GDM1 (cell line): ENCODE data around the gene LRRC37A.
"Not testable (repeated sequence)": the region's sequence is repeated elsewhere in the genome, so short reads cannot be mapped to it uniquely, and the experiment has no call there.

ENCODE experiments used
- DNase-seq: peaks from one replicate; lab custom pipeline; 2025; lab: John Stamatoyannopoulos, UW

LRRC37A gene

GRCh38 chr17:46294831-46295230 lies at the start of gene LRRC37A:
Gene LRRC37A, plus strand, starts transcription at chr17:46295131. Its CDS starts 3 bp downstream, at chr17:46295134.
- not testable (repeated sequence) for DNase-seq

GRCh38 chr17:46249153-46249552 lies 45.8 kb upstream of the LRRC37A start:
- DNase-seq = not testable (repeated sequence)

DNA sequence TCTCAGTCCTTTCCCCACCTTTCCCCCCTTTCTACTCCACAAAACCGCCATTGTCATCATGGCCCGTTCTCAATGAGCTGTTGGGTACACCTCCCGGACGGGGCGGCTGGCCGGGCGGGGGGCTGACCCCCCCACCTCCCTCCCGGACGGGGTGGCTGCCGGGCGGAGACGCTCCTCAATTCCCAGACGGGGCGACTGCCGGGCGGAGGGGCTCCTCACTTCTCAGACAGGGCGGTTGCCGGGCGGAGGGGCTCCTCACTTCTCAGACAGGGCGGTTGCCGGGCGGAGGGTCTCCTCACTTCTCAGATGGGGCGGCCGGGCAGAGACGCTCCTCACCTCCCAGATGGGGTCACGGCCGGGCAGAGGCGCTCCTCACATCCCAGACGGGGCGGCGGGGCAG lies 42.1 kb upstream of the LRRC37A start:
- DNase-seq = not testable (repeated sequence)

DNA sequence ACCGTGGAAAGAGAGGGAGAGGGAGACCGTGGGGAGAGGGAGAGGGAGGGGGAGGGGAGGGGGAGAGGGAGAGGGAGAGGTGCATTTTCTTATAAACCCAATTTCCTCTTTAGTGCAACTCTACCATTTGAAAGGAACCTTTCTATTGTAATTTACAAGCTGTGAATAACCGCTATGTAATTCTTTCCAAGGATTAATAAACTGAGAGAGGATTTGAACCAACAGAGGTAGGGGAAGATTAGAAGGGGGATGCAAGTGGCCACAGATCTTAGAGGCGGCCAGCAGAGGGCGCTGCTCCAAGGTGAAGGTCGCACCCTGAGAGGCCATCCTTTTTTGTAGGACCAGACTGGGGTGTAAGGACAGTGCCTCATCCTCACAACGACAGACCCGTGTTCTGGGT lies 41.2 kb upstream of the LRRC37A start:
- peak; percentile 11 for DNase-seq

DNA sequence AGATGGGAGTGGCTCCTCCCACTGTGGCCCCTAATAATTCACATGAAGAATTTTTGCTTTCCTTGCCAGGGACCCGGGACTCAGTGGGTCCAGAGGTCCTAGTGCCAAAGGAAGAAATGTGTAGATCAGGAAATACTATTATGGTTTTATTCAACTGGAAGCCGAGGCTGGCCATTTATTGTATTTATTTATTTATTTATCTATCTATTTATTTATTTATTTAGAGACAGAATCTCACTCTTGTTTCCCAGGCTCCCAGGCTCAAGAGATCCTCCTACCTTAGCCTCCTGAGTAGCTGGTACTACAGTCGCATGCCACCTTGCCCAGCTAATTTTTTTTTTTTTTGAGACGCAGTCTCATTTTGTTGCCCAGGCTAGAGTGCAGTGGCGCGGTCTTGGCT lies 40.7 kb upstream of the LRRC37A start:
- DNase-seq = not testable (repeated sequence)

GRCh38 chr17:46256369-46256768 lies 38.6 kb upstream of the LRRC37A start:
- not testable (repeated sequence) for DNase-seq

- DNase-seq = not testable (repeated sequence)
These were observed 34.9 kb upstream of the LRRC37A start for GRCh38 chr17:46259845-46260661.

- no peak for DNase-seq
These were observed 32.7 kb upstream of the LRRC37A start for GRCh38 chr17:46262271-46262670.

GRCh38 chr17:46264456-46265198 lies 30.3 kb upstream of the LRRC37A start:
- no peak for DNase-seq

GRCh38 chr17:46266063-46266655 lies 28.8 kb upstream of the LRRC37A start:
- DNase-seq = not testable (repeated sequence)

DNA sequence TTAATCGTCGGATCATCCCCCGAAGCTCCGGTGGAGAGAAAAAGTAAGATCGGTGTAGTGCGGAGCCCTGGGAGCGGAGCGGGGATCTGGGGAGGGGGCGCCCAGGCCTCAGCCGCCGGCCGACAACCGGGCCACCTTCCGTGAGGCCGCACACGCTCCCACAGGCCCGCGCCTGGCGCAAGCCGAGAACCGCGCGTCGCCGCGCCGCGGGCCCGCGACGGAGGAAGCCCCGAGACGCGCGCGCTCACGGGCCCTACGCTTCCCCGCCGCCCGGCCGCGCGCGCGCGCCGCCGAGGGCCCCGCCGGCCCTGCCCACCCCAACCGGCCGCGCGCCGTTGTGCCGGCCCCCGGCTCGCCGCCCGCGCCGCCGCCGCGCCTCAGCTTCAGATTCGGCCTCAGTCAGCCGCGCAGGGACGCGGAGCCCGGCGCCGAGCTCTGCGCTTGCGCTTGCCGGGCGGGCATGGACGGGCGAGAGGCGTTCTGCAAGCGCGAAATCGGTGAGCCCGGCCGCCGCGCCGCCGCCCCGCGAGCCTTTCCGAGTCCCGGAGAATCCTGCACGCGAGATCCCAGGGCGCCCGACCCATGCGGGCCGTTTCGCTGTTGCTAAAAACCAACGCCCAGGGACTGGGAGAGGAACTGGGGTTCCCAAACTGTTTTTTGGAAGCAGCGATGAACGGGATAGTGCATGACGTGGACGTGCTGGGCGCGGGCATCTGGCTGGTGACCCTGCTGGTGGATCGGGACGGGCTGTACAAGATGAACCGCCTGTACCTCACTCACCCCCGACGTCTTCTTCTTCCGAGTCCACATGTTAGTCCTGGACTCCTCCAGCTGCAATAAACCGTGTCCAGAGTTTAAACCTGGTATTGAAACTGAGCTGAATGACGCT lies 28.0 kb upstream of the LRRC37A start:
- DNase-seq = peak; percentile 86

GRCh38 chr17:46270032-46270431 lies 24.9 kb upstream of the LRRC37A start:
- no peak for DNase-seq

DNA sequence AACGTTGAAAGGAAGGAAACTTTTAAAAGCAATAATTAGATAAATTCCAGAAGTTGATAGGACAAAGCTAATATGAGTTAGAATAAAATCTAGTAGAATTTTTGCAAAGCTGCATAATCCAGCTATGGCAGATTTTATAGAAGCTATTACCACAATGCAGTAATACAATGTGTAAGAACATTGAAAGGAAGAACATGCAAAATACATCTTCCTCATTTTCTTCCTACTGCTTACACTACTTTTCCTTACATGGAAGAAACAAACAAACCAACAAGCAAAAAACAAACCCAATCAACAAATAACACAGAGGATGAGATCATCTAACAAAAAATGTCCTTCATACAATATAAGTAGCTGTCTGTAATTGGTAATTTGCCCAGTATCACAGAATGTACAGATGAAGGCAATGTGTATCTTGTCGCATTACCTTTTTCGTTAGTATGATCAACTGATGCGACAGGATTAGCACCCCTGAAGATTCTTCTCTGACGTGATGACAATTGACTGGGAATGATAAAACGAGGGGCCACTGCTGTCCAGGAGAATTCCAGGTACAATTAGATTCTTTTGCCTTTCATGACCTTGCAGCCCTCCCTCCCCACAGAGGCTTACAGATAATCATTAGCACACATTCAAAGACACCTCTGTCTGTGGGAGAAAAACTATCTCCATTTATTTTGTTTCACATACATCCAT lies 21.2 kb upstream of the LRRC37A start:
- no peak for DNase-seq

GRCh38 chr17:46274238-46274637 lies 20.7 kb upstream of the LRRC37A start:
- no peak for DNase-seq

DNA sequence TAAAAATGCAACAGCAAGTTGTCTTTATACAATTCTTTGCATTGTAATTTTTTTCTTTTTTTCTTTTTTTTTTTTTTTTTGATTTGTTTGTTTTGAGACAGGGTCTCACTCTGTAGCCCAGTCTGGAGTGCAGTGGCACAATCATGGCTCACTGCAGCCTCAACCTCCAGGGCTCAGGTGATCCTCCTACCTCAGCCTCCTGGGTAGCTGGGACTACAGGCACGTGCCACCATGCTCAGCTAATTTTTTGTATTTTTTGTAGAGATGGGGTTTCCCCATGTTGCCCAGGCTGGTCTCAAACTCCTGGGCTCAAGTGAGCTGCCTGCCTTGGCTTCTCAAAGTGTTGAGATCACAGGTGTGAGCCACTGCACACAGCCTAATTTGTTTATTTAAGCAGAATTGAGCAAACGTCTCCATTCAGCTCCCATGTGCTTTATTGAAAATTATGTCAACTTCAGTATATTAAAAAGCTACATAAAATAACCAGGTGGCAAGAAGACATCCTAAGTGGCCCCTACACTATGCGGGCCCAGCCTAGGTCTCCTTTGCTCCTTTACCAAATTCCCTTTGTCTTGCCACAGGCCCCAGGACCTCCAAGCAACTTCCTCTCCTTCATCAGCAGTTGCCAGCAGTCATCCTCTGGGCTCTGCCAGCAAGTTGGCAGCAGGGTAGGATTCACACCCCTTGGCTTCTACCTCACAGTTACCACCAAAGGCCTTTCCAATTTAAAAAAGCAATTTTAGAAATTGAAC lies 18.0 kb upstream of the LRRC37A start:
- not testable (repeated sequence) for DNase-seq

DNA sequence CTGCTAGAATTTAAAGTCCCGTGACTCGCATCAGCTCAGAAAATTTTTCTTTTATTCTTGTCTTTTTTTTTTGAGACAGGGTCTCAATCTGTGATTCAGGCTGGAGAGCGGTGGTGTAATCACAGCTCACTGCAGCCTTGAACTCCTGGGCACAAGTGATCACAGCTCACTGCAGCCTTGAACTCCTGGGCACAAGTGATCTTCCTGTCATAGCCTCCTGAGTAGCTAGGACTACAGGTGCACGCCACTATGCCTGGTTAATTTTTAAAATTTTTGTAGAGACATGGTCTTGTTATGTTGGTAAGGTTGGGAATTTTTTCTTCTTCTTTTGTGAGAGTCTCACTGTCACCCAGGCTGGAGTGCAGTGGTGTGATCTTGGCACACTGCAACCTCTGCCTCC lies 13.6 kb upstream of the LRRC37A start:
- DNase-seq = not testable (repeated sequence)

DNA sequence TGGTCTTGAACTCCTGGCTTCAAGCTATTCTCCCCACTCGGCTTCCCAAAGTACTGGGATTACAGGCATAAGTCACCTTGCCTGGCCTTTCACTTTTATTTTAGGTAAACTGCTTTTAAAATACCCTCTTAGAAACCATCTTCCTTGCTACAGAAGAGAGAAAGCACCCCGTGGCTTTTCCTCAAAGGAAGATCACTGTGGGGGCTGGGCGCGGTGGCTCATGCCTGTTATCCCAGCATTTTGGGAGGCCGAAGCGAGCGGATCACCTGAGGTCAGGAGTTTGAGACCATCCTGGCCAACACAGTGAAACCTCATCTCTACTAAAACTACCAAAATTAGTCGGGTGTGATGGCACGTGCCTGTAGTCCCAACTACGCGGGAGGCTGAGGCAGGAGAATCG lies 12.3 kb upstream of the LRRC37A start:
- not testable (repeated sequence) for DNase-seq

- DNase-seq = not testable (repeated sequence)
These were observed 10.5 kb upstream of the LRRC37A start for GRCh38 chr17:46284467-46284866.

- not testable (repeated sequence) for DNase-seq
These were observed 9.4 kb upstream of the LRRC37A start for GRCh38 chr17:46285500-46285899.

GRCh38 chr17:46286764-46287221 lies 8.1 kb upstream of the LRRC37A start:
- DNase-seq = peak; percentile 24
